GM13977 (cell line): ENCODE data around the gene DUSP6.

Experiments used
- DNase-seq: peaks from one replicate; pipeline ENCODE4 v3.0.0; 2012; ENCODE audit warnings: low spot score
- CTCF ChIP-seq: IDR thresholded peaks from 2 replicates; pipeline ENCODE4 v1.5.1; 2012; ENCODE audit warnings: mild to moderate bottlenecking, control low read depth; ENCODE audit not compliant: insufficient read depth; ENCODE audit errors: extremely low read depth, missing control alignments
- in situ Hi-C: fragments of 300-500 bp; cut with MboI; formaldehyde crosslinking; loops from one replicate; pipeline ENCODE4 v1.12.0; 2022; ENCODE audit warnings: low sequenced_read_pairs, low pct_unique_long_range_greater_than_20kb, mixed read lengths, inconsistent platforms; ENCODE audit not compliant: unreplicated experiment

Gene DUSP6

GRCh38 chr12:89324437-89324836, 27.9 kb downstream of the DUSP6 start:
- in situ Hi-C loops, result no loop called here
- DNase-seq, result no peak
- no peak for TF ChIP-seq CTCF

- in situ Hi-C loops, result no loop called here
- TF ChIP-seq CTCF, result no peak
- no peak for DNase-seq
These were observed 28.6 kb downstream of the DUSP6 start for GRCh38 chr12:89323568-89324218.

DNA sequence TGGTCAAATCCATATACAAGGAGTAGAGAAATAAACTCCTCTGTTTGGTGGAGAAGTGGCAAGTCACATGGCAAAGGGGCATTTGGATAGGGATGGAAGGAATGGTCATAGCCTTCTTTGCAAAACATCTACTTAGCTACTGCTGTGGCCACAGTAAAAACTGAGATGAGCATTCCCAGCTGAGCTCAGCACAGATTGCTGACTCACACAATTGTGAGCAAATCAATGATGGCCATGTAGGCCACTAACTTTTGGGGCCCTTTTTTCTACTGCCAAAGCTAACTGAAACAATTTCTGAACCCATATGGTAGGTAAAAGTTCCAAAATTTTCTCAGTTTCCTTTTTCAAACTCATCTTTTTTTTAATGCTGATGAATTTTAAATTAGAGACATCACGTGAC, 31.6 kb downstream of the DUSP6 start:
- in situ Hi-C loops, result no loop called here
- no peak for TF ChIP-seq CTCF
- DNase-seq, result no peak

GRCh38 chr12:89319606-89320005, 32.7 kb downstream of the DUSP6 start:
- DNase-seq, result no peak
- in situ Hi-C loops, result no loop called here
- TF ChIP-seq CTCF, result no peak

- in situ Hi-C loops, result no loop called here
- TF ChIP-seq CTCF, result no peak
- DNase-seq, result no peak
These were observed 33.2 kb downstream of the DUSP6 start for GRCh38 chr12:89319122-89319521.

DNA sequence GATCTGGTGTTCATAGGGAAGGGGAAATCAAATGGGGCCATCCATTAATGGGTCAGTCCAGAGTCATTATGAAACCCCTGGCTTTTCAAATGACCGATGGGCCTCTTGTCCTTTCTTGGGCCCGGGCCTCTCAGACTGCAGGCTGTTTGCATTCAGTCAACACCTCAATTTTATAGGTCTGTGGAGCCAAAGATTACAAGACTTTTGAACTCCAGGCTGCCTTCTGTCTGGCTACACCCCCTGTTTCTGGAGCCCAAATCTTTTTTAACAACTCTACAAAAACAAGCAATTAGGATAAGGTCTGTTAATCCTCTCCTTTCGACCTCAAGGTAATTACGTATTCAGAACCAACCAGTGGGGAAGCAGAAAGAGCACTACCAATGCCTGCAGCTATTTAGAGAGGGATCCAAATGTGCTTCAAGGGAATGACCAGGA, 35.6 kb downstream of the DUSP6 start:
- DNase-seq, result no peak
- no peak for TF ChIP-seq CTCF
- in situ Hi-C loops, result no loop called here

GRCh38 chr12:89314060-89314761, 38.1 kb downstream of the DUSP6 start:
- in situ Hi-C loops, result no loop called here
- DNase-seq, result no peak
- TF ChIP-seq CTCF, result no peak
